H1 (cell line): ENCODE data around the gene PLA2G4E. TPM values are rescaled to one million over a fixed set of nuclear protein-coding genes. Genes with fewer than 3 reads are reported as not detected.

Source experiments
- CTCF ChIA-PET: fragments of 300-600 bp; sonication (Branson Sonifier 250); formaldehyde crosslinking; loops from one replicate; lab custom pipeline; 2021; ENCODE audit not compliant: partially characterized antibody; lab: Charles Lee
- POLR2A ChIA-PET: fragments of 300-600 bp; sonication (Branson Sonifier 250); formaldehyde crosslinking; loops from one replicate; lab custom pipeline; 2021; ENCODE audit warnings: inconsistent platforms; ENCODE audit not compliant: partially characterized antibody; lab: Charles Lee
- DNase-seq, 2 experiments: peaks; one replicate each; pipeline versions ENCODE4 v3.0.0 to v3.0.0-alpha.2; 2010 to 2022; ENCODE audit warnings: low spot score in 2 of 2, low read depth in 1 of 2, mixed read lengths in 1 of 2
- FAIRE-seq: peaks from 2 replicates; lab custom pipeline; 2011; peaks lifted over from hg19 to GRCh38; lab: Jason Lieb, UNC
- H2AFZ ChIP-seq: 2 replicates; pipeline ENCODE4 v1.8.1; 2012; ENCODE audit warnings: low read length, inconsistent platforms
- H2AK5ac ChIP-seq: 2 replicates; pipeline ENCODE4 v1.6.1; 2013; ENCODE audit warnings: low read depth, low read length
- H2BK120ac ChIP-seq: replicated peaks from 2 replicates; pipeline ENCODE3; 2013; ENCODE audit warnings: low read depth, low read length, inconsistent platforms
- H2BK12ac ChIP-seq: 2 replicates; pipeline ENCODE4 v1.6.1; 2013; ENCODE audit warnings: low read depth, low read length
- H2BK15ac ChIP-seq: 2 replicates; pipeline ENCODE4 v1.6.1; 2013; ENCODE audit warnings: low read length
- H2BK20ac ChIP-seq: 2 replicates; pipeline ENCODE4 v1.6.1; 2013; ENCODE audit warnings: low read length
- H2BK5ac ChIP-seq: 2 replicates; pipeline ENCODE4 v1.6.1; 2013; ENCODE audit warnings: low read depth, low read length
- H3K14ac ChIP-seq: 2 replicates; pipeline ENCODE4 v1.6.1; 2013; ENCODE audit warnings: inconsistent platforms; ENCODE audit not compliant: insufficient read length
- H3K18ac ChIP-seq: 2 replicates; pipeline ENCODE4 v1.6.1; 2013; ENCODE audit warnings: low read length; ENCODE audit errors: extremely low read depth
- H3K23ac ChIP-seq: 2 replicates; pipeline ENCODE4 v1.6.1; 2013; ENCODE audit warnings: inconsistent platforms; ENCODE audit not compliant: insufficient read length
- H3K23me2 ChIP-seq: 2 replicates; pipeline ENCODE4 v1.6.1; 2013; ENCODE audit warnings: low read depth, low read length
- H3K27ac ChIP-seq: 2 replicates; pipeline ENCODE4 v1.6.1; 2011; ENCODE audit warnings: low read depth, low read length, inconsistent platforms
- H3K27me3 ChIP-seq, 4 experiments: replicated peaks in 1 of 4; 1 replicate in 1 of 4; 2 replicates in 3 of 4; pipeline versions ENCODE4 v1.6.1 to v1.8.1; 2011 to 2013; ENCODE audit warnings: low read length in 3 of 4, mild to moderate bottlenecking in 3 of 4, inconsistent platforms in 2 of 4, mixed read lengths in 2 of 4, moderate library complexity in 1 of 4; ENCODE audit not compliant: control insufficient read depth in 3 of 4, insufficient read depth in 3 of 4; ENCODE audit errors: extremely low read depth in 1 of 4
- H3K36me3 ChIP-seq, 4 experiments: 2 replicates each; pipeline versions ENCODE4 v1.6.1 to v1.8.1; 2011 to 2013; ENCODE audit warnings: mild to moderate bottlenecking in 4 of 4, low read length in 3 of 4, moderate library complexity in 2 of 4, control low read depth in 1 of 4, inconsistent platforms in 1 of 4; ENCODE audit not compliant: insufficient read depth in 4 of 4, control insufficient read depth in 2 of 4
- H3K4ac ChIP-seq: replicated peaks from 2 replicates; pipeline ENCODE3; 2013; ENCODE audit warnings: low read length, low read depth, mixed read lengths, inconsistent platforms; ENCODE audit not compliant: insufficient read length
- H3K4me1 ChIP-seq, 4 experiments: replicated peaks in 1 of 4; 1 replicate in 1 of 4; 2 replicates in 3 of 4; pipeline versions ENCODE4 v1.6.1 to v1.8.1; 2011 to 2013; ENCODE audit warnings: low read length in 3 of 4, inconsistent platforms in 2 of 4, mixed read lengths in 1 of 4; ENCODE audit not compliant: insufficient read depth in 4 of 4, control insufficient read depth in 3 of 4
- H3K4me2 ChIP-seq, 2 experiments: 2 replicates each; pipeline versions ENCODE4 v1.6.1 to v1.8.1; 2011 to 2013; ENCODE audit warnings: low read depth in 2 of 2, low read length in 2 of 2, control low read depth in 1 of 2, inconsistent platforms in 1 of 2, mild to moderate bottlenecking in 1 of 2; ENCODE audit not compliant: insufficient read depth in 1 of 2
- H3K4me3 ChIP-seq, 4 experiments: fragments of 200-600, 300-600 bp in 1 of 4; sonication (generic), shearing (Covaris generic), sonication (Bioruptor Twin) in 1 of 4; 2 replicates each; pipeline versions ENCODE4 v1.5.1 to v1.8.1; 2011 to 2016; ENCODE audit warnings: low read length in 4 of 4, low read depth in 3 of 4, control low read depth in 2 of 4, inconsistent platforms in 2 of 4, mild to moderate bottlenecking in 2 of 4, mixed read lengths in 1 of 4, moderate library complexity in 1 of 4; ENCODE audit not compliant: insufficient read depth in 2 of 4; ENCODE audit errors: extremely low read depth in 1 of 4
- H3K56ac ChIP-seq: replicated peaks from 2 replicates; pipeline ENCODE3; 2013; ENCODE audit warnings: low read depth, mild to moderate bottlenecking, mixed read lengths, low read length, inconsistent platforms; ENCODE audit not compliant: insufficient read length
- H3K79me1 ChIP-seq: 2 replicates; pipeline ENCODE4 v1.6.1; 2013; ENCODE audit warnings: low read depth, low read length, control low read depth
- H3K79me2 ChIP-seq, 2 experiments: 2 replicates each; pipeline versions ENCODE4 v1.6.1 to v1.8.1; 2012 to 2013; ENCODE audit warnings: low read length in 2 of 2, mild to moderate bottlenecking in 2 of 2, inconsistent platforms in 1 of 2; ENCODE audit not compliant: insufficient read depth in 2 of 2, control insufficient read depth in 1 of 2
- H3K9ac ChIP-seq, 4 experiments: replicated peaks in 1 of 4; 1 replicate in 1 of 4; 2 replicates in 3 of 4; pipeline versions ENCODE4 v1.6.1 to v1.8.1; 2011 to 2013; ENCODE audit warnings: low read depth in 3 of 4, low read length in 3 of 4, control low read depth in 2 of 4, mild to moderate bottlenecking in 2 of 4, moderate library complexity in 2 of 4, inconsistent platforms in 1 of 4; ENCODE audit errors: extremely low read depth in 1 of 4
- H3K9me3 ChIP-seq, 2 experiments: 2 replicates each; pipeline versions ENCODE4 v1.6.1 to v1.8.1; 2012 to 2013; ENCODE audit warnings: mild to moderate bottlenecking in 2 of 2, moderate library complexity in 2 of 2, control low read depth in 1 of 2, inconsistent platforms in 1 of 2, low read depth in 1 of 2, low read length in 1 of 2, mixed read lengths in 1 of 2; ENCODE audit not compliant: insufficient read depth in 2 of 2
- H4K20me1 ChIP-seq, 2 experiments: replicated peaks in 1 of 2; 2 replicates each; pipeline versions ENCODE3 to v1.8.1; 2011 to 2013; ENCODE audit warnings: inconsistent platforms in 2 of 2, low read length in 2 of 2, mild to moderate bottlenecking in 1 of 2; ENCODE audit not compliant: insufficient read depth in 2 of 2, control insufficient read depth in 1 of 2
- H4K5ac ChIP-seq: 2 replicates; pipeline ENCODE4 v1.6.1; 2013; ENCODE audit warnings: low read length, low read depth, mixed read lengths, inconsistent platforms; ENCODE audit not compliant: insufficient read length
- H4K8ac ChIP-seq: 2 replicates; pipeline ENCODE4 v1.8.0; 2013; ENCODE audit warnings: mild to moderate bottlenecking, moderate library complexity, low read length, inconsistent platforms; ENCODE audit not compliant: insufficient read depth; ENCODE audit errors: extremely low read depth
- H4K91ac ChIP-seq: replicated peaks from 2 replicates; pipeline ENCODE3; 2013; ENCODE audit warnings: low read length, mixed read lengths, inconsistent platforms; ENCODE audit not compliant: insufficient read length
- ASH2L ChIP-seq: fragments of 200-600, 300-600 bp; sonication (generic); IDR thresholded peaks from one replicate; pipeline ENCODE4 v1.7.1; 2017; ENCODE audit warnings: low read length
- EGR1 ChIP-seq: IDR thresholded peaks from 2 replicates; pipeline ENCODE4 v1.6.1; 2011; ENCODE audit warnings: low read depth, low read length, borderline replicate concordance
- EP300 ChIP-seq, 2 experiments: IDR thresholded peaks; 1 replicate in 1 of 2; 2 replicates in 1 of 2; pipeline ENCODE4 v1.6.1; 2011 to 2012; ENCODE audit warnings: low read depth in 2 of 2, low read length in 2 of 2, mild to moderate bottlenecking in 2 of 2, borderline replicate concordance in 1 of 2, inconsistent platforms in 1 of 2, moderate library complexity in 1 of 2
- GTF2F1 ChIP-seq: IDR thresholded peaks from 2 replicates; pipeline ENCODE4 v1.6.1; 2012; ENCODE audit warnings: low read depth, low read length, improper control_type of control experiment, borderline replicate concordance
- HDAC2 ChIP-seq, 2 experiments: fragments of 300-600 bp in 1 of 2; sonication (generic) in 1 of 2; IDR thresholded peaks; 2 replicates each; pipeline ENCODE4 v1.6.1; 2011 to 2012; ENCODE audit warnings: low read depth in 2 of 2, low read length in 2 of 2, mild to moderate bottlenecking in 2 of 2, moderate library complexity in 2 of 2, borderline replicate concordance in 1 of 2, inconsistent platforms in 1 of 2
- KDM4A ChIP-seq: IDR thresholded peaks from one replicate; pipeline ENCODE4 v1.7.1; 2012; ENCODE audit warnings: low read depth, mild to moderate bottlenecking, moderate library complexity, low read length, inconsistent platforms; ENCODE audit not compliant: severe bottlenecking
- POLR2AphosphoS5 ChIP-seq: IDR thresholded peaks from 2 replicates; pipeline ENCODE4 v1.6.1; 2011; ENCODE audit warnings: low read depth, low read length
- RFX5 ChIP-seq: IDR thresholded peaks from 2 replicates; pipeline ENCODE4 v1.6.1; 2011; ENCODE audit warnings: low read depth, low read length, improper control_type of control experiment, borderline replicate concordance
- SP2 ChIP-seq: IDR thresholded peaks from 2 replicates; pipeline ENCODE4 v1.6.1; 2012; ENCODE audit warnings: mild to moderate bottlenecking, low read length, inconsistent platforms
- TAF7 ChIP-seq: optimal IDR thresholded peaks from 2 replicates; pipeline ENCODE3; 2011; ENCODE audit warnings: low read depth, mild to moderate bottlenecking, inconsistent platforms, low read length, moderate library complexity, borderline replicate concordance
- USF2 ChIP-seq: IDR thresholded peaks from 2 replicates; pipeline ENCODE4 v1.6.1; 2011; ENCODE audit warnings: low read length, improper control_type of control experiment
- WGBS, 2 experiments: shearing (Covaris generic) in 1 of 2; methylation state at CpG; one replicate each; pipeline versions ENCODE4 v1.1.6 to v1.1.7; 2013 to 2015; ENCODE audit warnings: low lambda C conversion rate in 2 of 2, mixed read lengths in 2 of 2, inconsistent platforms in 1 of 2, low coverage in 1 of 2, missing lambda C conversion rate in 1 of 2; ENCODE audit not compliant: insufficient replicate concordance in 2 of 2, insufficient coverage in 1 of 2, insufficient read length in 1 of 2; ENCODE audit errors: extremely low coverage in 1 of 2, missing lambda C conversion rate in 1 of 2; 5-methylcytosine and 5-hydroxymethylcytosine counted together
- polyA plus RNA-seq, 7 experiments: library from polyadenylated mRNA; depleted of rRNA in 3 of 7; stranded (reverse) in 5 of 7; unstranded in 2 of 7; fragments of >200 nt in 5 of 7; fragments of 200-250 nt in 2 of 7; gene quantifications; 1 replicate in 5 of 7; 2 replicates in 1 of 7; 4 replicates in 1 of 7; pipeline versions ENCODE4 v1.2.1 to v1.2.3, GENCODE V29; 2011 to 2013; ENCODE audit warnings: missing spikeins in 2 of 7, mixed read lengths in 2 of 7
- total RNA-seq: library from RNA; stranded (reverse); fragmentation: NEBNext Ultra II Directional; extraction: Animal tissue kit (Norgen Biotek cat#: 25700); gene quantifications from 2 replicates; pipeline ENCODE4 v1.2.1, GENCODE V29; 2021

The PLA2G4E gene
- total and polyA plus RNA-seq, 2 of the 8 experiments (the other 6 are each of a cell fraction or from before 2014, with no cell fraction given) = 0.03 TPM; not detected in 1

- Histone ChIP-seq H3K18ac (no peak overlapping the region), H2AK5ac (no peak overlapping the region), H3K14ac (no peak overlapping the region), H3K79me2 (no peaks in the 10 kb centered on the region), H2AFZ (no peak overlapping the region), H3K56ac (no peak overlapping the region), H3K4ac (no peak overlapping the region), H3K27ac (no peak overlapping the region), H2BK12ac (no peak overlapping the region), H4K5ac (no peak overlapping the region), H3K9ac (no peak overlapping the region), H3K79me1 (no peaks in the 10 kb centered on the region), H3K9me3 (no peaks in the 10 kb centered on the region), H2BK5ac (no peak overlapping the region), H2BK15ac (no peak overlapping the region), H2BK20ac (no peak overlapping the region), H3K27me3 (no peaks in the 10 kb centered on the region), H3K23ac (no peak overlapping the region), H4K20me1 (no peaks in the 10 kb centered on the region), H3K4me3 (no peak overlapping the region), H3K4me2 (no peak overlapping the region), H3K4me1 (peaks cover 0 to 2% (median 0%) of the 10 kb centered on the region in 4 experiments; a peak in 2 of 7 replicates), H2BK120ac (no peak overlapping the region), H3K23me2 (no peaks in the 10 kb centered on the region), H4K8ac (no peak overlapping the region; the same call in 1 of the 2 replicates), H4K91ac (no peak overlapping the region), H3K36me3 (no peaks in the 10 kb centered on the region)
- 87% methylated on average over 16 of the region's 16 CpGs; no CpG with 5 or more reads in 1 of the 2 experiments for WGBS, 2 experiments
- DNase-seq (no peak), FAIRE-seq (no peak)
- ChIA-PET POLR2A (interaction anchor here (1.7 kb wide), 1 partner anchor 9 kb away, joined by 5 read pairs; no protein-coding TSS in a partner anchor), CTCF (interaction anchor here (0.6 to 17.2 kb wide), 8 partner anchors 10 to 315 kb away, joined by 3 to 425 read pairs (median 12); partner anchors contain the start of gene PLA2G4D)
- TF ChIP-seq EGR1 = no peak
- no peak for TF ChIP-seq POLR2AphosphoS5
- TF ChIP-seq TAF7 = no peak
- no peak for TF ChIP-seq ASH2L
- TF ChIP-seq GTF2F1 = no peak
- TF ChIP-seq HDAC2 (IDR thresholded peaks at IDR 0.05; ENCODE audit: borderline replicate concordance in 1 of 2, low read depth in 2 of 2, low read length in 2 of 2) = no peak
- no peak for TF ChIP-seq SP2
- TF ChIP-seq EP300 (IDR thresholded peaks at IDR 0.05; ENCODE audit: borderline replicate concordance in 1 of 2, low read depth in 2 of 2, low read length in 2 of 2) = no peak
- TF ChIP-seq USF2 = no peak
- no peak for TF ChIP-seq KDM4A
- TF ChIP-seq RFX5 = no peak
These were observed 49.6 kb upstream of the PLA2G4E start for GRCh38 chr15:42070279-42070975.
